SH-SY5Y (cell line): ENCODE measurements around the gene ARHGAP32.

ENCODE experiments used
- GATA2 ChIP-seq: IDR thresholded peaks from 2 replicates; pipeline ENCODE4 v1.6.1; 2011; ENCODE audit warnings: mild to moderate bottlenecking, low read depth, low read length
- GATA3 ChIP-seq: IDR thresholded peaks from 2 replicates; pipeline ENCODE4 v1.6.1; 2011; ENCODE audit warnings: low read depth, mild to moderate bottlenecking, low read length, moderate library complexity

Gene ARHGAP32

DNA sequence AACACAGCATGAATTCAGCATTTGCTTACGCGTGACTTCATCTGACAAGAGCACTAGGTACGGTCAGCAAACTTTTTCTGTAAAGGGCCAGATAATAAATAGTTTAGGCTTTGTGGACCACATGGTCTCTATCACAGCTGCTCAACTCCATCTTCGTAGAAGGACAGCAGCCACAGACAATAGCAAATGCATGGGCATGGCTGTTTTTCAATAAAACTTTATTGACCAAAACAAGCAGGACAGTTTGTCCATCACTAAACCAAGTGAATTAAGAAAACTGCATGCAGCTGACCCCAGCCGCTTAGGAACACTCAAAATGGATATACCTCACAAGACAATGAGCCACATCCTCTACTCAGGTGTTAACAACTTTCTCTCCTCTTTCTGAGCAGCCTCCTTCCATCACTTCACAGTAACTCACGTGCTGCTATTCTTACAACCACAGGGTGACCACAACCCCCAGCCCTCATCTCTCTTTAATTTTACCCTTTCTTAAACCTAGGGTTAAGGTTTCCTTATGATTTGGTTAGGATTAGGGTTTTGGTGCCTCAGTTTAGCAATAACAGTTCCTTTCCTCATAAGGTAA is 22.7 kb upstream of the ARHGAP32 start:
- TF ChIP-seq GATA2 (no peak), GATA3 (no peak)

- TF ChIP-seq GATA2 = no peak
- TF ChIP-seq GATA3 = no peak
These were observed 21.1 kb upstream of the ARHGAP32 start for GRCh38 chr11:129213261-129213660.

DNA sequence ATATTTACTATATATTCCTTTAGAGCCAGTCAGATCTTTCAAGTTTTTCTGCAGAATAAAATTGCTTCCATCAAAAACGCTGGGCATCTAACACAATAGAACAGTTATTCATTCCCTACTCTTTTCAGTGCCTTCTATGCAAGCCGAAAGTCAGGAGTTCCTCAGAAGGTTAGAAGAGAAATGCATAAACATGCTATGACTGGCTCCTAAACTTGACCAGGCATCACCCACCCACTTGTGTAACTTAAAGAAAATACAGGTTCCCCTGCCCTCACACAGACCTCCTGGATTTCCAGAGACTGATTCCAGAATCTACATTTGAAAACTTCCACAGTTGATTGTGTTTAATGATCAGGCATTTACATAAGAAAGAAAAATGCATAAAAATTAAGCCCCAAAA is 19.3 kb upstream of the ARHGAP32 start:
- no peak for TF ChIP-seq GATA3

GRCh38 chr11:129210831-129211181 is 18.7 kb upstream of the ARHGAP32 start:
- TF ChIP-seq GATA2 = no peak
- TF ChIP-seq GATA3 = no peak

- TF ChIP-seq GATA2 (no peak), GATA3 (no peak)
These were observed 18.0 kb upstream of the ARHGAP32 start for GRCh38 chr11:129209891-129210830.

DNA sequence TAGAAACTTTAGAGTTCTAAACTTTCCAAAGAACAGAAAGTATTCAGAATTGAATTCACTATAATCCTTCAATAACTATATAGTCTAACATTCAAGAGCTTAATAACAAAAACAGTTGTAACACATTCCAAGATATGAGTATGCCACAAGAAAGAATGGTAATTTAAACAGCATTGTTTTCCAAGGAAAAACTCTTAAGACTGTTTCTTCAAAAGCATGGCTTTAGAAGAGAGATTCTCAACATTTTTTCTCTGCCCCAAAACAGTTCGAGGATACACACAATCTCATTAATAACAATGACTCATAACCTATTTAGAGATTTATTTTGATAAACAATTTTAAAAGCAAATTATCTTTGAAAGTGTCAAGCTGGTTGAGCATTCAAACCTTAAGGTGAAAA is 16.7 kb upstream of the ARHGAP32 start:
- no peak for TF ChIP-seq GATA3
- TF ChIP-seq GATA2 = no peak

DNA sequence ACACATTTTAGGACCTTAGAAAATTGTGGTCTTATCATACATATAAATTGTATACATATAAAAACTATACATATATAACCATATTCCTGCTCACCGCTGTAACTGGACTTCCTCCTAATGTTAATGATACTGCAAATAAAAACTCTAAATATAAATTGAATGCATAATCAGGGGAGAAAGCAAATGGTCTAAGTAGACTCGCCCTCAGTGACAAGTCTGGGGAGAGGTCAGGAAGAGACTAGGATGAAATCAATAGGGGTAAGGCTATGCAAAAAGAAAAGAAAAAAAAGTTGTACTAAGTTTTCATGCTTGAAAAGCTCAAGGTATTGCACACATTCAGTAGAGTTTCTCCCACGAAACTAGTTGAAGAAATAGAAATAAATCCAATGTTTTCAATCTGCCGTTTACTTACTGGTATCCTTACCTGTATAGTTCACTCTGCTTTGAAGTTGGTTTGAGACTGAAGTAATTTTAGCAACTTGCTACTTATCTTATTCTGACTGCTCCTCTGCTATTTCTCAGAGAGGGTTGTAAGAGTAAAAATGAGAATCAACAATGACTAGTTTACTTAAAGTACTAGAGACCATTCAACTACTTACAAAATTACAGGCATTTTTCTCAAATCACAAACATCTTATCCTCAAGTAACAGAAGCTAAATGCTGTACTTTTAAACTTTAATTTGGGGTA is 12.2 kb upstream of the ARHGAP32 start:
- TF ChIP-seq GATA2 (no peak), GATA3 (no peak)

DNA sequence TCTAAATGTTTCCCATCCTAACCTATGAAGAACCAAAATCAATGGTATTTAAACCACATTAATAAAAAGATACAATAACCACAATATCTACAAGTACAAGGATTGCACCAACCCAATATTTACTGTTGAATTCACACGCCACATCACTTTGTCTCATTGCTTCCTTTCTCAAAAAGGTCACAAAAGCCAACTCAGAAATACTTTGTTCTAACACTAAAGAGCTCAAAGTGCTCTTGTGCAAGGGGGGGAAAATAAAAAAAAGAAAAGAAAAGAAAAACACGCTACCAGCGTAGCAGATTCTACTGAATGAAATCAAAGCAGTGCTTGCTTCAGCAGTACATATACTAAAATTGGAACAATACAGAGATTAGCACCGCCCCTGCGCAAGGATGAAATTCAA is 10.5 kb upstream of the ARHGAP32 start:
- no peak for TF ChIP-seq GATA3
- no peak for TF ChIP-seq GATA2

- no peak for TF ChIP-seq GATA3
- TF ChIP-seq GATA2 = no peak
These were observed 3.6 kb upstream of the ARHGAP32 start for GRCh38 chr11:129195682-129196081.

DNA sequence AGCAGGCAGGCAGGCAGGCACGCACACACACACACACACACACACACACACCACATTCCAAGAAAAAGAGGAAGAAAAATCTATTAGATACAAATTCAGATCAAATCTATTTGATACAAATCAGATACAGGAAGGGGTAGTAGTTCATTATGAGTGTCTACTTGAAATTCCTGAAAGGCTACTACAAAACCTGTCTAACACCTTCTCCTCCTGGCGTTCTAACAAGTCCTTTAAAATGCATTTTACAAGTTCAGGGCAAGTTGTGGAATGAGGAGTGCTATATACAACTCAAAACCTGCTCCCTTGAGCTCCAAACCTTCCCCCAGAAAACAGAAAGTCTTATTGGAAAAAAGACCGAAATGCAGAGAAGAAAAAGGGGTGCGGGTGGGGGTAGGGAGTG is 476 bp downstream of the ARHGAP32 start:
- no peak for TF ChIP-seq GATA2
- TF ChIP-seq GATA3 = no peak

- TF ChIP-seq GATA2 (no peak), GATA3 (no peak)
These were observed 2.0 kb downstream of the ARHGAP32 start for GRCh38 chr11:129190087-129190486.

DNA sequence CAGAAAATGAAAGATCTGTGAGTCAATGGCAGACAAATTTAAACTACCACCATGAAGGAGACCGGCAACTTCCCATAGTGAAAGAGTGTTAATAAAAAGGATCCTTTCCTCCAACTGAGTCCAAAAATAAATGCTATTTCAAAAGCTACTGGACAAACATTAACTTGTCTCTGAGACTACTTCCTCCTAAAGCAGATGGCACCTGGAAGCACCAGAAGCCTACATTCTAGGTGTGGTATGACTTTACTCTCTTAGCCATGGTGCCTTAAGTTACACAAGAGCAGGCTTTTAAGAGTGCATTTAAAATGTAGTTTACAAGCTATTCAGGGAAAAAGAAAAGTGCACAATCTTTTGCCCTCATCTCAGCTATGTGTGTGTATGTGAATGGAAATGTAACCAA is 2.5 kb downstream of the ARHGAP32 start:
- TF ChIP-seq GATA3 (no peak), GATA2 (no peak)

DNA sequence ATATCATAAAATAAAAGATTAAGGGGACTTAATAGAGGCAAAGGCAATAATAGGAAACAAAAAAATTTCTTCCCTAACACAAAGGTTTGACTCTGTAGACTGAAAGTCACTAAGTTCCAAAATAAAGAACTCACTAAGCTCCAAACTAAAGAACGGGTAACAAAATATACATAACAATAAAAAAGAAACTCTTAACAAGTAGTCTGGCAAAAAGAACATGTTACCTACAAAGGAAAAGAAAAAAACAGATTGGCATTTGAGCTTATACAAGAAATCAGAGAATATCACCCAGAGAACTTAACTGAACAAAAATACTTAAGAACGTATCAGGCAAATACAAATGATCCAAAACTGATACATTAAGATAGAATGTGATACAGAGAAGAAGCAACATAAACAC is 7.5 kb downstream of the ARHGAP32 start:
- TF ChIP-seq GATA3 = no peak
- no peak for TF ChIP-seq GATA2

- no peak for TF ChIP-seq GATA2
- no peak for TF ChIP-seq GATA3
These were observed 24.8 kb downstream of the ARHGAP32 start for GRCh38 chr11:129167315-129167714.

DNA sequence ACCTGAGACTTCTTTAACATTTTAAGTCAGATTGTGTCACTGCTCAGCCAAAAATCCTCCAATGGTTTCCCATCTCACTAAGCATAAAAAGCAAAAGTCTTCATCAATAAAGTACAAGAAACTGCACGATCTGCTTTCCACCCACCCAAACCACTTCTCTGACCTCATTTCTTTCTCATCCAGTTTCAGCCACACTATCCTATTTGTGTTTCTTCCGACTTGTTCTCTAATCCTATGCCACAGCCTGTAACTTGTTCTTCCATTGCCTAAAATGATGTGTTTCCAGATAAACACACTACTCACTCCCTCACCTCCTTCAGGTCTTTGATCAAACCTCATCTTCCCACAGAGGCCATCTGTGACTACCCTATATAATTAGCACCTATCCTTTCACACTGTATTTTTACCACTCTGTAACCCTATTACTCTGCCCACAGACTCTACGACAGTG is 28.4 kb downstream of the ARHGAP32 start:
- no peak for TF ChIP-seq GATA2
- TF ChIP-seq GATA3 = no peak

GRCh38 chr11:129155745-129156144 is 36.4 kb downstream of the ARHGAP32 start:
- TF ChIP-seq GATA2 = no peak
- TF ChIP-seq GATA3 = no peak
